ENCODE data around the gene PPP1R3C.

PPP1R3C gene

GRCh38 chr10:91596825-91597196 is 36.1 kb downstream of the PPP1R3C start:
- no peak overlapping the region for H3K4me3 ChIP-seq (ENCODE audit: low read depth, low read length)
- ChIA-PET CTCF (interaction anchor here (0.9 to 3.4 kb wide), 4 partner anchors 16 to 207 kb away, joined by 4 to 11 read pairs (median 5); no protein-coding TSS in a partner anchor), POLR2A (interaction anchor here (0.6 to 1.4 kb wide), 3 partner anchors 12 to 36 kb away, joined by 3 to 6 read pairs (median 3); partner anchors contain the start of gene PPP1R3C)
- no peak for DNase-seq (ENCODE audit: low read depth, low spot score)
- TF ChIP-seq CTCF (IDR thresholded peaks at IDR 0.05; ENCODE audit: insufficient read depth, low read length, missing control alignments): no peak

DNA sequence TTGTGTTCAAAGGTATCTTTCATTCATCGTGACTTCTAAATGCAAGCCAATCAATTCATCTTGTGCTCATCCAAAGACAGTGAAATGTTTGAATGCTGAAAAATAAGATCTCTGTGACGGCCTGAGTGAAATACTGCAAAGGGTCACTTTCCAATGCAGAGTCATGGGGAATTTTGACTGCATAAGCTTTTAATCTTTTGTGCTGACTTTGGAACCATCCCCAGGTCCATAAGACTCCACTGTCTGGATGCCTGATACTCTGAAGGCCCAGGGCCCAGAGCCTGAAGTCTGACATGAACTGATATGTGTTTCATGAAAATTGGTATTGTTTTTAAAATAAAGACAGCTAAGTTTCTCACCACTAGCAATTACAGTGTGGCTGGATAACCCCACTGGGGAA is 39.0 kb downstream of the PPP1R3C start:
- DNase-seq (ENCODE audit: low read depth, low spot score): no peak
- ChIA-PET CTCF (interaction anchor here (1.0 to 2.4 kb wide), 4 partner anchors 10 to 42 kb away, joined by 4 to 8 read pairs (median 5); no protein-coding TSS in a partner anchor), POLR2A (no interaction called here)
- no peak for TF ChIP-seq CTCF (IDR thresholded peaks at IDR 0.05; ENCODE audit: insufficient read depth, low read length, missing control alignments)
- H3K4me3 ChIP-seq (ENCODE audit: low read depth, low read length): no peak overlapping the region

DNA sequence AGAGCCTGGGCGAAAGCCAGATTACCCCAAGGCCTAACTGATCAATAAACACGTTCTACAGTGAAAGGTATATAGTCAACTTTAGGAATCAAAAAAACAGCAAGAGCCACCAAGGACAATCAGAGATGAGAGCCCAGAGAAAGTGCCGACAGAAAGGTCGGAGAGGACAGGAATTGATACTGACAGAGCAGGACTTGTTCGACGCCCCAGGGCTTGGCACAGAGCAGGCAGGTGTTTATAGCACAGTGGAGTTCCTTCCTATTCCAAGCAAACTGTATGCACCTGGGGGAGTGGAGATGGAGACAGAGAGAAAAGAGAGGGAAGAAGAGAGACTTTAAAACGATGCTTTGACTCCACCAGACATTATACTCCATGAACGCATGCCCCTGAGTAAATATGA is 39.5 kb downstream of the PPP1R3C start:
- CTCF ChIA-PET: interaction anchor here (1.3 to 2.4 kb wide), 3 partner anchors 10 to 18 kb away, joined by 3 to 8 read pairs (median 4); no protein-coding TSS in a partner anchor

GRCh38 chr10:91592266-91592975 is 40.5 kb downstream of the PPP1R3C start:
- no peak for TF ChIP-seq CTCF (IDR thresholded peaks at IDR 0.05; ENCODE audit: insufficient read depth, low read length, missing control alignments)
- CTCF ChIA-PET: interaction anchor here (1.3 to 2.4 kb wide), 4 partner anchors 11 to 43 kb away, joined by 3 to 8 read pairs (median 4); no protein-coding TSS in a partner anchor
- POLR2A ChIA-PET: interaction anchor here (0.6 to 0.9 kb wide), 2 partner anchors 16 to 41 kb away, joined by 3 read pairs; partner anchors contain the start of gene PPP1R3C
- no peak for DNase-seq (ENCODE audit: low read depth, low spot score)
- H3K4me3 ChIP-seq (ENCODE audit: low read depth, low read length): no peak overlapping the region

More for the DNA sequence above, 39.5 kb downstream of the PPP1R3C start:
- TF ChIP-seq CTCF (IDR thresholded peaks at IDR 0.05; ENCODE audit: insufficient read depth, low read length, missing control alignments): no peak
- no peak for DNase-seq (ENCODE audit: low read depth, low spot score)
- H3K4me3 ChIP-seq (ENCODE audit: low read depth, low read length): no peak overlapping the region
- POLR2A ChIA-PET: interaction anchor here (0.9 kb wide), 1 partner anchor 40 kb away, joined by 3 read pairs; the partner anchor contains the start of gene PPP1R3C

DNA sequence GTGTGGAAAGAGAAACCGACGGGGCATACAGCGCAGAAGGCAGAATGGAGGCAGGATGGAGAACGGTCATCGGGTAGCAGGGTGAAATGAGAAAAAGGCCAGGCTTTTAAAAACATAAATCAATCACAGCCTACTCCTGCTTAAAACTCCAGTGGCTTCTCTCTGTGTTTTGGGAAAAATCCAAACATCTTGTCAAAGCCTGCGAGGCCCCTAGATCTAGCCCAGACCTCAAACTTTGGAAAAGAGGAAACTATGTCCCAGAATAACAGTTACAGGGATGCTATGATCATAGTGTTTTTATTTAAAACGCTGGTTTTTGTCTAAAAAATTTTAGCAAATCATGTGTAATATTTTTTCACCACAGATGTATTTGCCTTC is 41.1 kb downstream of the PPP1R3C start:
- DNase-seq (ENCODE audit: low read depth, low spot score): no peak
- no peak overlapping the region for H3K4me3 ChIP-seq (ENCODE audit: low read depth, low read length)
- TF ChIP-seq CTCF (IDR thresholded peaks at IDR 0.05; ENCODE audit: insufficient read depth, low read length, missing control alignments): no peak
- CTCF ChIA-PET: interaction anchor here (0.9 to 2.4 kb wide), 4 partner anchors 12 to 44 kb away, joined by 3 to 8 read pairs (median 4); partner anchors contain the start of gene PPP1R3C
- POLR2A ChIA-PET: interaction anchor here (0.6 to 3.4 kb wide), 4 partner anchors 13 to 41 kb away, joined by 3 to 23 read pairs (median 9); partner anchors contain the start of gene PPP1R3C

Measured in AG04449 (cell line).